Activated CD4-positive, alpha-beta T cell treated with anti-CD3 and anti-CD28 coated beads, Interleukin-2, amount 50 U/mL, for 24 hours (primary cell): ENCODE results near the gene CDH15.
A peak's percentile ranks its signal among the peaks of the same experiment; 100 is the strongest.
"Not testable (repeated sequence)": the region's sequence is repeated elsewhere in the genome, so short reads cannot be mapped to it uniquely, and the experiment has no call there.

ENCODE experiments used
- DNase-seq, 2 donors: peaks; one replicate each; pipeline ENCODE4 v3.0.0-alpha.2; 2020; ENCODE audit warnings: low read depth in 1 of 2, low spot score in 1 of 2

CDH15 gene

GRCh38 chr16:89187032-89187769 lies 15.7 kb downstream of the CDH15 start:
- no peak for DNase-seq

GRCh38 chr16:89187770-89188392 lies 16.3 kb downstream of the CDH15 start:
- DNase-seq, result no peak

- DNase-seq, result not testable (repeated sequence)
These were observed 17.2 kb downstream of the CDH15 start for GRCh38 chr16:89188471-89189357.

- DNase-seq, result no peak
These were observed 17.9 kb downstream of the CDH15 start for GRCh38 chr16:89189358-89190025.

GRCh38 chr16:89190150-89190958 lies 18.8 kb downstream of the CDH15 start:
- no peak for DNase-seq

- DNase-seq, result no peak
These were observed 19.7 kb downstream of the CDH15 start for GRCh38 chr16:89191033-89191900.

GRCh38 chr16:89191901-89192185 lies 20.3 kb downstream of the CDH15 start:
- DNase-seq, result no peak

GRCh38 chr16:89192186-89192955 lies 20.8 kb downstream of the CDH15 start:
- peak in 1 of 2 donors; percentile 30 for DNase-seq

- DNase-seq, result peak in 1 of 2 donors; percentile 70
These were observed 21.5 kb downstream of the CDH15 start for GRCh38 chr16:89192956-89193575.

GRCh38 chr16:89193576-89194293 lies 22.2 kb downstream of the CDH15 start:
- DNase-seq, result no peak

- DNase-seq, result no peak
These were observed 23.1 kb downstream of the CDH15 start for GRCh38 chr16:89194340-89195311.

- DNase-seq, result no peak
These were observed 24.1 kb downstream of the CDH15 start for GRCh38 chr16:89195521-89196171.

- no peak for DNase-seq
These were observed 25.6 kb downstream of the CDH15 start for GRCh38 chr16:89197033-89197632.

GRCh38 chr16:89197633-89198416 lies 26.3 kb downstream of the CDH15 start:
- no peak for DNase-seq
